ENCODE data around the gene FBXL14. TPM values are rescaled to one million over a fixed set of nuclear protein-coding genes. Genes with fewer than 3 reads are reported as not detected.
A peak's percentile ranks its signal among the peaks of the same experiment; 100 is the strongest.

Gene FBXL14
- polyA plus RNA-seq, 2 of the 4 experiments (the other 2 are of a cell fraction): 6.7 to 7.1 TPM

DNA sequence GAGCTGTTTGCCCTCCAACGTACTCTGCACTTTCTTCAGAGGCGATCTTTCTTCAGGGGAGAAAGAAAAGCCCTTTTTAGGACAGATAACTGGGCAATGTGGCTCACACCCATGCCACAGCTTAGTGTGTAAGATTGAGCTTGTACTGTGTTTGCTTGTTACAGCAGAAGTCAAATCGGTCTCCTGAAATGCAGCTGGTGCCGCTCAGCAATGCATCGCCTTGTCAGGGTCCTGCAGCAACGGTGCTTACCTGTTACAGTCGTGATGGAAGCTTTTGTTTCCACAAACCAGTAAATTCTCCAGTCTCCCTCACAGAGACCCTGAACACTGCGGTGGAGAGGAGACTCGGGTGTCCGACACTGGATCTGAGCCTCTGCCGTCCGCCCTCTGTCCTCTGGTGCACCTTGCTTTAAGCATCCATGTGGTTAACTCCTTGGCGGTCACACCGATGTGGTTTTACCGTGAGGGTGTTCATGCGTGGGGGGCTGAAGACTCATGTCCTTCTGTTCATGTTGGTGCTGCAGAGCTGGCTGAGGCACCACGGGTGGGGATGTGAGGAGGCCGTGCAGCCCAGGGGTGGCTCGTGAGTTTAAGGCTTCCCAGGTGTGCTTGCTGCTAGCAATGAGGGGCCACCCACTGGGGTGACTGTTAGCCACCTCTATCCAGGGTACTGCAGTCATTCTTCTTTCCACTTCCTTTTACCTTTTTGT lies 47.3 kb downstream of the FBXL14 start:
- no peak for DNase-seq (ENCODE audit: low read depth in 1 of 2, low spot score in 1 of 2)
- Histone ChIP-seq H3K4me2 (no peak overlapping the region), H3K4me1 (no peaks in the 10 kb centered on the region), H3K9me3 (no peaks in the 10 kb centered on the region), H3K27ac (no peak overlapping the region), H3K4me3 (no peak overlapping the region)
- ATAC-seq: peak in 1 of 2 experiments; percentile 23; a peak in 2 of 6 replicates
- CTCF ChIA-PET: interaction anchor here (0.6 to 3.8 kb wide), 4 partner anchors 31 to 429 kb away, joined by 3 to 38 read pairs (median 4); no protein-coding TSS in a partner anchor
- no peak for TF ChIP-seq FOSB (CRISPR knock-in tag; IDR thresholded peaks at IDR 0.05)
- no peak for TF ChIP-seq RAD21 (conservative IDR thresholded peaks at IDR 0.05 in 1 of 2, IDR thresholded peaks at IDR 0.05 in 1 of 2)
- TF ChIP-seq MYC (IDR thresholded peaks at IDR 0.05; ENCODE audit: borderline replicate concordance, low read length): no peak
- TF ChIP-seq SMC3 (IDR thresholded peaks at IDR 0.05): no peak
- TF ChIP-seq FOXS1 (CRISPR knock-in tag; IDR thresholded peaks at IDR 0.05): no peak
- no peak for TF ChIP-seq HOXB5 (CRISPR knock-in tag; IDR thresholded peaks at IDR 0.05)
- TF ChIP-seq HOXA7 (CRISPR knock-in tag; IDR thresholded peaks at IDR 0.05): no peak
- TF ChIP-seq, protein P1, sequence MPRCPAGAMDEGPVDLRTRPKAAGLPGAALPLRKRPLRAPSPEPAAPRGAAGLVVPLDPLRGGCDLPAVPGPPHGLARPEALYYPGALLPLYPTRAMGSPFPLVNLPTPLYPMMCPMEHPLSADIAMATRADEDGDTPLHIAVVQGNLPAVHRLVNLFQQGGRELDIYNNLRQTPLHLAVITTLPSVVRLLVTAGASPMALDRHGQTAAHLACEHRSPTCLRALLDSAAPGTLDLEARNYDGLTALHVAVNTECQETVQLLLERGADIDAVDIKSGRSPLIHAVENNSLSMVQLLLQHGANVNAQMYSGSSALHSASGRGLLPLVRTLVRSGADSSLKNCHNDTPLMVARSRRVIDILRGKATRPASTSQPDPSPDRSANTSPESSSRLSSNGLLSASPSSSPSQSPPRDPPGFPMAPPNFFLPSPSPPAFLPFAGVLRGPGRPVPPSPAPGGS (IDR thresholded peaks at IDR 0.05): no peak
- FAIRE-seq: no peak
- WGBS (ENCODE audit: missing lambda C conversion rate): 63% methylated on average over 19 of the region's 19 CpGs
- POLR2A ChIA-PET: no interaction called here

DNA sequence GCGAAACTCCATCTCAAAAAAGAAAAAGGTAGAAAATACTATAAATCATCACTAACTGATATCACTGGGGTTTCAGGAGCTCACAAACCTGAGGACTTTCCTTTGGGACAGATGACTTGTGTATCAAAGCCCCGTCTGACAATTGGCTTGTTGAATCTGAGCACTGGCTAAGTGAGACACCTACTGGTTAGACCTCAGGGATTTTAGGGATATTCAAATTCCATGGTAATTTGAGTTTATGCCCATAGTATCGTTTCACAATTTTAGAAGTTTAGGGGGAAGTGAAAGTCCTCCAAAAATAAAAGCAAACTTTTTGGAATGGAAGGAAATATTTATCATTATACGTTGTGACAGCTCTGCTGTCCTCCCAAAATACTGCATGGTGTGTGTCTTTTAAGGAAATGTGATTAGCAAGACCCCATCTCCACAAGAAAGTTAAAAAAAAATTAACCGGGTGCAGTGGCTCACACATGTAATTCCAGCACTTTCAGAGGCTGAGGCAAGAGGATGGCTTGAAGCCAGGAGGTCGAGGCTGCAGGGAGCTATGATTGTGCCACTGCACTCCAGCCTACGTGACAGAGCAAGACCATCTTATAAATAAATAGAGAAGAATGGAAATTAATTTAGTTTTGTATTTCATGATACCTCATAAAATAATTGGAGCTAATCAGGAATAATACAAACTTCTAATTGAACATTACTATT lies 49.2 kb downstream of the FBXL14 start:
- peak in 1 of 2 experiments; percentile 54 for DNase-seq (ENCODE audit: low read depth in 1 of 2, low spot score in 1 of 2)
- peak; percentile 62 to 70; a peak in 2 of 6 replicates for ATAC-seq
- ChIA-PET CTCF (interaction anchor here (0.6 to 3.8 kb wide), 14 partner anchors 9 to 436 kb away, joined by 3 to 38 read pairs (median 3); no protein-coding TSS in a partner anchor), POLR2A (interaction anchor here (0.7 kb wide), 1 partner anchor 70 kb away, joined by 5 read pairs; no protein-coding TSS in a partner anchor)
- Histone ChIP-seq H3K4me1 (peaks cover 9% of the 10 kb centered on the region; the same call in 2 of the 3 replicates), H3K27ac (no peak overlapping the region), H3K4me3 (no peak overlapping the region), H3K4me2 (no peak overlapping the region), H3K9me3 (no peaks in the 10 kb centered on the region)
- WGBS (ENCODE audit: missing lambda C conversion rate): 46% methylated on average over 7 of the region's 7 CpGs
- TF ChIP-seq SMC3 (IDR thresholded peaks at IDR 0.05) (peak; percentile 50), FOXS1 (CRISPR knock-in tag; IDR thresholded peaks at IDR 0.05) (no peak), JUN (IDR thresholded peaks at IDR 0.05) (no peak), NR3C1 (IDR thresholded peaks at IDR 0.05) (no peak), CHD2 (IDR thresholded peaks at IDR 0.05; ENCODE audit: low read length, partially characterized antibody) (no peak), ESRRA (IDR thresholded peaks at IDR 0.05; ENCODE audit: borderline replicate concordance, low read length) (no peak), CBX8 (IDR thresholded peaks at IDR 0.05) (no peak), ZNF302 (CRISPR knock-in tag; IDR thresholded peaks at IDR 0.05) (no peak), RAD21 (conservative IDR thresholded peaks at IDR 0.05 in 1 of 2, IDR thresholded peaks at IDR 0.05 in 1 of 2) (peak; percentile 61 to 71), HOXB5 (CRISPR knock-in tag; IDR thresholded peaks at IDR 0.05) (no peak)
- TF ChIP-seq, protein P2, sequence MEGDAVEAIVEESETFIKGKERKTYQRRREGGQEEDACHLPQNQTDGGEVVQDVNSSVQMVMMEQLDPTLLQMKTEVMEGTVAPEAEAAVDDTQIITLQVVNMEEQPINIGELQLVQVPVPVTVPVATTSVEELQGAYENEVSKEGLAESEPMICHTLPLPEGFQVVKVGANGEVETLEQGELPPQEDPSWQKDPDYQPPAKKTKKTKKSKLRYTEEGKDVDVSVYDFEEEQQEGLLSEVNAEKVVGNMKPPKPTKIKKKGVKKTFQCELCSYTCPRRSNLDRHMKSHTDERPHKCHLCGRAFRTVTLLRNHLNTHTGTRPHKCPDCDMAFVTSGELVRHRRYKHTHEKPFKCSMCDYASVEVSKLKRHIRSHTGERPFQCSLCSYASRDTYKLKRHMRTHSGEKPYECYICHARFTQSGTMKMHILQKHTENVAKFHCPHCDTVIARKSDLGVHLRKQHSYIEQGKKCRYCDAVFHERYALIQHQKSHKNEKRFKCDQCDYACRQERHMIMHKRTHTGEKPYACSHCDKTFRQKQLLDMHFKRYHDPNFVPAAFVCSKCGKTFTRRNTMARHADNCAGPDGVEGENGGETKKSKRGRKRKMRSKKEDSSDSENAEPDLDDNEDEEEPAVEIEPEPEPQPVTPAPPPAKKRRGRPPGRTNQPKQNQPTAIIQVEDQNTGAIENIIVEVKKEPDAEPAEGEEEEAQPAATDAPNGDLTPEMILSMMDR (IDR thresholded peaks at IDR 0.05): peak; percentile 52
- TF ChIP-seq, protein P3, sequence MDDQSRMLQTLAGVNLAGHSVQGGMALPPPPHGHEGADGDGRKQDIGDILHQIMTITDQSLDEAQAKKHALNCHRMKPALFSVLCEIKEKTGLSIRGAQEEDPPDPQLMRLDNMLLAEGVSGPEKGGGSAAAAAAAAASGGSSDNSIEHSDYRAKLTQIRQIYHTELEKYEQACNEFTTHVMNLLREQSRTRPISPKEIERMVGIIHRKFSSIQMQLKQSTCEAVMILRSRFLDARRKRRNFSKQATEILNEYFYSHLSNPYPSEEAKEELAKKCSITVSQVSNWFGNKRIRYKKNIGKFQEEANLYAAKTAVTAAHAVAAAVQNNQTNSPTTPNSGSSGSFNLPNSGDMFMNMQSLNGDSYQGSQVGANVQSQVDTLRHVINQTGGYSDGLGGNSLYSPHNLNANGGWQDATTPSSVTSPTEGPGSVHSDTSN (IDR thresholded peaks at IDR 0.05): no peak
- no peak for FAIRE-seq

DNA sequence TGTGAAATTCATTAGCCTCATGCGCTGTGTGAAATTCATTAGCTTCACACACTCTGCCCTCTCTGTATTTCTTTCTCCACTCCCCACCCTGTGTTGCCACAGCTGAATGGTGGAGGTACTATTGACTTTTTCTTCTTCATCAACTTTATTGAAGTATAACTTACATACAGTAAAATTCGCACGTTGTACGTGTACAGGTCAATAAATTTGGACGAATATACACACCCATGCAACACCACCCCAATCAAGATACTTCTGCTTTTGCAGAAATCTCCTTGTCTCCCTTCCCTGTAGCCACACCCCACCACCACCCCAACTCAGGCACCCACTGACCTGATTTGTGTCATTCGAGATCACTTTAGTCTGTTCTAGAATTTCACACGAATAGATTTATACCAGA lies 51.8 kb downstream of the FBXL14 start:
- no peak for FAIRE-seq
- no peak overlapping the region for H3K27ac ChIP-seq
- H3K4me3 ChIP-seq: no peak overlapping the region
- no peak for ATAC-seq
- no peak for DNase-seq (ENCODE audit: low read depth in 1 of 2, low spot score in 1 of 2)
- H3K4me1 ChIP-seq: peaks cover 9% of the 10 kb centered on the region; the same call in 2 of the 3 replicates
- H3K4me2 ChIP-seq: no peak overlapping the region
- ChIA-PET CTCF (interaction anchor here (3.3 kb wide), 1 partner anchor 424 kb away, joined by 18 read pairs; no protein-coding TSS in a partner anchor), POLR2A (no interaction called here)
- 90% methylated on average over 7 of the region's 7 CpGs for WGBS (ENCODE audit: missing lambda C conversion rate)
- no peaks in the 10 kb centered on the region for H3K9me3 ChIP-seq
- TF ChIP-seq ESRRA (IDR thresholded peaks at IDR 0.05; ENCODE audit: borderline replicate concordance, low read length): no peak
- TF ChIP-seq, protein P3 (IDR thresholded peaks at IDR 0.05): no peak
- no peak for TF ChIP-seq CEBPB (IDR thresholded peaks at IDR 0.05)
- TF ChIP-seq HOXB13 (CRISPR knock-in tag; IDR thresholded peaks at IDR 0.05; ENCODE audit: low read depth): no peak
- TF ChIP-seq RFX5 (IDR thresholded peaks at IDR 0.05): no peak
- TF ChIP-seq, protein P4, sequence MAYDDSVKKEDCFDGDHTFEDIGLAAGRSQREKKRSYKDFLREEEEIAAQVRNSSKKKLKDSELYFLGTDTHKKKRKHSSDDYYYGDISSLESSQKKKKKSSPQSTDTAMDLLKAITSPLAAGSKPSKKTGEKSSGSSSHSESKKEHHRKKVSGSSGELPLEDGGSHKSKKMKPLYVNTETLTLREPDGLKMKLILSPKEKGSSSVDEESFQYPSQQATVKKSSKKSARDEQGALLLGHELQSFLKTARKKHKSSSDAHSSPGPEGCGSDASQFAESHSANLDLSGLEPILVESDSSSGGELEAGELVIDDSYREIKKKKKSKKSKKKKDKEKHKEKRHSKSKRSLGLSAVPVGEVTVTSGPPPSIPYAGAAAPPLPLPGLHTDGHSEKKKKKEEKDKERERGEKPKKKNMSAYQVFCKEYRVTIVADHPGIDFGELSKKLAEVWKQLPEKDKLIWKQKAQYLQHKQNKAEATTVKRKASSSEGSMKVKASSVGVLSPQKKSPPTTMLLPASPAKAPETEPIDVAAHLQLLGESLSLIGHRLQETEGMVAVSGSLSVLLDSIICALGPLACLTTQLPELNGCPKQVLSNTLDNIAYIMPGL (CRISPR knock-in tag; IDR thresholded peaks at IDR 0.05; ENCODE audit: borderline replicate concordance): no peak
